CD4-positive, alpha-beta T cell (primary cell): ENCODE data around the gene H2AZ2. TPM values are rescaled to one million over a fixed set of nuclear protein-coding genes. Genes with fewer than 3 reads are reported as not detected.

Experiments used
- ATAC-seq: fragments of 200-7000 bp; cut with Tn5 transposase; one replicate; pipeline ENCODE4 v1.10.0; 2022; ENCODE audit warnings: mild to moderate bottlenecking; ENCODE audit not compliant: poor library complexity
- CTCF ChIA-PET: fragments of 350-600 bp; sonication (Branson Sonifier 250); formaldehyde crosslinking; loops from one replicate; lab custom pipeline; 2021; ENCODE audit warnings: antibody characterized with exemption, inconsistent platforms; lab: Charles Lee
- POLR2A ChIA-PET: fragments of 350-600 bp; sonication (Branson Sonifier 250); formaldehyde crosslinking; loops from one replicate; lab custom pipeline; 2021; ENCODE audit warnings: antibody characterized with exemption, inconsistent platforms; lab: Charles Lee
- DNase-seq, 14 experiments: peaks; one replicate each; pipeline ENCODE4 v3.0.0-alpha.2; 2013 to 2020; ENCODE audit warnings: mixed read lengths in 2 of 14
- H3K27ac ChIP-seq, 2 donors: one replicate each; pipeline versions ENCODE4 v1.5.1 to v1.7.0; 2013; ENCODE audit warnings: low read length in 2 of 2, low read depth in 1 of 2, mild to moderate bottlenecking in 1 of 2
- H3K27me3 ChIP-seq, 2 experiments: 1 replicate in 1 of 2; 2 replicates in 1 of 2; pipeline versions ENCODE4 v1.6.1 to v1.7.0; 2013; ENCODE audit warnings: low read length in 2 of 2, control low read depth in 1 of 2, mild to moderate bottlenecking in 1 of 2, moderate library complexity in 1 of 2; ENCODE audit not compliant: insufficient read depth in 2 of 2, control insufficient read depth in 1 of 2
- H3K36me3 ChIP-seq: one replicate; pipeline ENCODE4 v1.6.1; 2013; ENCODE audit warnings: low read length, control low read depth; ENCODE audit not compliant: insufficient read depth
- H3K4me1 ChIP-seq: one replicate; pipeline ENCODE4 v1.6.1; 2013; ENCODE audit warnings: low read length, control low read depth; ENCODE audit not compliant: insufficient read depth
- H3K4me3 ChIP-seq: one replicate; pipeline ENCODE4 v1.5.1; 2013; ENCODE audit warnings: mild to moderate bottlenecking, low read length, moderate library complexity
- H3K9me3 ChIP-seq, 2 experiments: 1 replicate in 1 of 2; 2 replicates in 1 of 2; pipeline versions ENCODE4 v1.6.1 to v1.7.0; 2013; ENCODE audit warnings: low read length in 2 of 2, mild to moderate bottlenecking in 2 of 2, control low read depth in 1 of 2, moderate library complexity in 1 of 2; ENCODE audit not compliant: control insufficient read depth in 1 of 2, insufficient read depth in 1 of 2
- H3K27ac Mint-ChIP-seq: one replicate; pipeline ENCODE4 v1.8.0; 2020; ENCODE audit warnings: mixed read lengths
- H3K27me3 Mint-ChIP-seq: one replicate; pipeline ENCODE4 v1.8.0; 2021; ENCODE audit warnings: mixed read lengths
- H3K36me3 Mint-ChIP-seq: one replicate; pipeline ENCODE4 v1.8.0; 2021; ENCODE audit warnings: low read depth, mixed read lengths
- H3K4me1 Mint-ChIP-seq: one replicate; pipeline ENCODE4 v1.8.0; 2021; ENCODE audit warnings: low read depth, mixed read lengths
- H3K4me3 Mint-ChIP-seq: one replicate; pipeline ENCODE4 v1.8.0; 2020; ENCODE audit warnings: mild to moderate bottlenecking, mixed read lengths
- H3K9me3 Mint-ChIP-seq: one replicate; pipeline ENCODE4 v1.8.0; 2020; ENCODE audit warnings: mixed read lengths
- CTCF ChIP-seq: fragments of 200-600 bp; IDR thresholded peaks from one replicate; pipeline ENCODE4 v1.8.0; 2022; ENCODE audit warnings: antibody characterized with exemption, mild to moderate bottlenecking
- intact Hi-C, 2 experiments: fragments of 100-400 bp; cut with DNase I in 1 of 2; cut with micrococcal nuclease in 1 of 2; formaldehyde crosslinking; loops; one replicate each; pipeline versions ENCODE4 v1.15.1 to v1.9.0; 2023 to 2025; cut with DNase I, micrococcal nuclease
- total RNA-seq, 174 experiments: library from RNA in 2 of 174; stranded (reverse) in 2 of 174; gene quantifications; one replicate each; pipeline ENCODE4 v1.2.3 and lab custom pipeline; 2021 to 2026

The H2AZ2 gene
- total RNA-seq, 2 experiments from 2014 or later, result 145 to 156 TPM

GRCh38 chr7:44881610-44882009 is 33.7 kb upstream of the H2AZ2 start:
- Histone ChIP-seq H3K27me3 (no peaks in the 10 kb centered on the region), H3K9me3 (peaks cover 11 to 27% of the 10 kb centered on the region in 2 experiments), H3K36me3 (no peaks in the 10 kb centered on the region), H3K4me3 (no peak overlapping the region), H3K27ac (no peak overlapping the region), H3K4me1 (peaks cover 26% of the 10 kb centered on the region)
- ChIA-PET CTCF (interaction anchor here (1.0 to 4.8 kb wide), 6 partner anchors 10 to 300 kb away, joined by 3 to 24 read pairs (median 4); partner anchors contain the start of gene TMED4), POLR2A (interaction anchor here (0.8 to 3.2 kb wide), 7 partner anchors 10 to 392 kb away, joined by 4 to 23 read pairs (median 5); partner anchors contain the start of gene H2AZ2)
- H3K9me3 Mint-ChIP-seq, result peaks cover 7% of the 10 kb centered on the region
- H3K4me3 Mint-ChIP-seq, result peak overlapping the region; percentile 65
- DNase-seq (peak in 1 of 14 experiments; percentile 17), ATAC-seq (no peak)
- no peaks in the 10 kb centered on the region for H3K27me3 Mint-ChIP-seq
- peaks cover 56% of the 10 kb centered on the region for H3K4me1 Mint-ChIP-seq
- intact Hi-C loops, result no loop called here
- peak overlapping the region; percentile 73 for H3K27ac Mint-ChIP-seq
- H3K36me3 Mint-ChIP-seq, result peaks cover 63% of the 10 kb centered on the region
- no peak for TF ChIP-seq CTCF

- Mint-ChIP-seq H3K9me3 (peaks cover 7% of the 10 kb centered on the region), H3K27me3 (no peaks in the 10 kb centered on the region), H3K4me3 (peak overlapping the region; percentile 65), H3K27ac (peak overlapping the region; percentile 73), H3K4me1 (peaks cover 55% of the 10 kb centered on the region), H3K36me3 (peaks cover 63% of the 10 kb centered on the region)
- Histone ChIP-seq H3K27ac (no peak overlapping the region), H3K36me3 (no peaks in the 10 kb centered on the region), H3K4me3 (peak overlapping the region; percentile 1), H3K27me3 (no peaks in the 10 kb centered on the region), H3K9me3 (peaks cover 11 to 27% of the 10 kb centered on the region in 2 experiments), H3K4me1 (peaks cover 21% of the 10 kb centered on the region)
- TF ChIP-seq CTCF, result no peak
- no peak for ATAC-seq
- CTCF ChIA-PET, result interaction anchor here (1.0 to 4.8 kb wide), 5 partner anchors 18 to 299 kb away, joined by 3 to 24 read pairs (median 4); partner anchors contain the start of gene TMED4
- DNase-seq, result no peak
- POLR2A ChIA-PET, result interaction anchor here (0.6 to 3.2 kb wide), 7 partner anchors 10 to 391 kb away, joined by 3 to 23 read pairs (median 4); partner anchors contain the start of gene H2AZ2
- intact Hi-C loops, result no loop called here
Observed at GRCh38 chr7:44881066-44881600, 33.2 kb upstream of the H2AZ2 start.

- H3K4me1 Mint-ChIP-seq, result peaks cover 48% of the 10 kb centered on the region
- H3K4me3 ChIP-seq, result peak overlapping the region; percentile 1
- POLR2A ChIA-PET, result interaction anchor here (0.6 to 3.2 kb wide), 6 partner anchors 11 to 234 kb away, joined by 3 to 23 read pairs (median 4); partner anchors contain the start of gene H2AZ2
Observed at GRCh38 chr7:44880317-44881018, 32.6 kb upstream of the H2AZ2 start.

More at GRCh38 chr7:44880317-44881018, 32.6 kb upstream of the H2AZ2 start:
- no peak for DNase-seq
- no peak for ATAC-seq
- H3K4me1 ChIP-seq, result peaks cover 16% of the 10 kb centered on the region
- H3K9me3 Mint-ChIP-seq, result peaks cover 7% of the 10 kb centered on the region
- no peak for TF ChIP-seq CTCF
- H3K9me3 ChIP-seq, result peaks cover 13 to 27% of the 10 kb centered on the region in 2 experiments
- CTCF ChIA-PET, result interaction anchor here (1.0 to 4.8 kb wide), 4 partner anchors 17 to 298 kb away, joined by 3 to 24 read pairs (median 4); partner anchors contain the start of gene TMED4
- no peaks in the 10 kb centered on the region for H3K36me3 ChIP-seq
- H3K36me3 Mint-ChIP-seq, result peaks cover 56% of the 10 kb centered on the region
- no peaks in the 10 kb centered on the region for H3K27me3 ChIP-seq
- H3K4me3 Mint-ChIP-seq, result peak overlapping the region; percentile 31
- no peak overlapping the region for H3K27ac ChIP-seq
- H3K27ac Mint-ChIP-seq, result peak overlapping the region; percentile 73
- intact Hi-C loops, result no loop called here
- no peaks in the 10 kb centered on the region for H3K27me3 Mint-ChIP-seq
